Small intestine (tissue), 7 donors: ENCODE results near the gene DSCAML1. TPM values are rescaled to one million over a fixed set of nuclear protein-coding genes. Genes with fewer than 3 reads are reported as not detected.

ENCODE experiments used
- DNase-seq, 2 donors: peaks; one replicate each; pipeline versions ENCODE4 v3.0.0 to v3.0.0-alpha.2; 2013
- FAIRE-seq: peaks from 2 replicates; lab custom pipeline; 2012; peaks lifted over from hg19 to GRCh38; lab: Jason Lieb, UNC
- H3K27ac ChIP-seq, 3 donors: one replicate each; pipeline ENCODE4 v1.5.1; 2013; ENCODE audit warnings: low read length in 2 of 3, mild to moderate bottlenecking in 2 of 3, control low read depth in 1 of 3, inconsistent platforms in 1 of 3, low read depth in 1 of 3, moderate library complexity in 1 of 3
- H3K27me3 ChIP-seq, 3 donors: one replicate each; pipeline ENCODE4 v1.6.1; 2013; ENCODE audit warnings: low read length in 3 of 3, inconsistent platforms in 1 of 3; ENCODE audit not compliant: control insufficient read depth in 3 of 3, insufficient read depth in 3 of 3
- H3K36me3 ChIP-seq, 3 donors: one replicate each; pipeline ENCODE4 v1.6.1; 2013; ENCODE audit warnings: low read length in 3 of 3, inconsistent platforms in 1 of 3, low read depth in 1 of 3, mild to moderate bottlenecking in 1 of 3, moderate library complexity in 1 of 3; ENCODE audit not compliant: control insufficient read depth in 3 of 3, insufficient read depth in 2 of 3
- H3K4me1 ChIP-seq, 3 donors: one replicate each; pipeline ENCODE4 v1.6.1; 2013; ENCODE audit warnings: low read length in 2 of 3, inconsistent platforms in 1 of 3, low read depth in 1 of 3, mild to moderate bottlenecking in 1 of 3, moderate library complexity in 1 of 3; ENCODE audit not compliant: control insufficient read depth in 3 of 3, insufficient read depth in 2 of 3
- H3K4me3 ChIP-seq, 3 donors: one replicate each; pipeline ENCODE4 v1.5.1; 2013; ENCODE audit warnings: low read length in 3 of 3, control low read depth in 1 of 3, inconsistent platforms in 1 of 3, low read depth in 1 of 3, mild to moderate bottlenecking in 1 of 3, moderate library complexity in 1 of 3
- H3K9me3 ChIP-seq, 2 donors: one replicate each; pipeline ENCODE4 v1.6.1; 2013; ENCODE audit warnings: low read depth in 1 of 2, low read length in 1 of 2; ENCODE audit not compliant: control insufficient read depth in 2 of 2, insufficient read depth in 1 of 2
- WGBS, 3 donors: extraction: QIAGEN DNeasy Blood & Tissue Kit; methylation state at CpG; one replicate each; pipeline ENCODE4 v1.1.7; 2013; 5-methylcytosine and 5-hydroxymethylcytosine counted together
- polyA plus RNA-seq, 4 donors: library from polyadenylated mRNA; stranded (reverse) in 3 of 4; unstranded in 1 of 4; fragments of 200-250 nt in 3 of 4; fragments of 120-200 nt in 1 of 4; gene quantifications; one replicate each; pipeline versions ENCODE4 v1.2.1 to v1.2.3, GENCODE V29; 2013
- donor health status: healthy with polysubstance abuse.
- donor health status: control.
- donor health status: control.
- donor health status: Bipolar disorder and iron deficiency.
- donor health status: healthy.

DSCAML1 gene
- polyA plus RNA-seq, 4 donors = under 0.01 to 3.3 (median 0.22) TPM; not detected in 1

- no peak for DNase-seq
- peaks cover 0 to 2% of the 10 kb centered on the region in 2 donors for H3K9me3 ChIP-seq
- no peak overlapping the region for H3K27ac ChIP-seq
- no peaks in the 10 kb centered on the region for H3K27me3 ChIP-seq
- FAIRE-seq = no peak
- H3K36me3 ChIP-seq = no peaks in the 10 kb centered on the region
- H3K4me1 ChIP-seq = no peaks in the 10 kb centered on the region
- no peak overlapping the region for H3K4me3 ChIP-seq
- WGBS, 3 donors = 68 to 81% (median 78%) methylated on average over 4 of the region's 4 CpGs
Measured at GRCh38 chr11:117565709-117566108, 231.3 kb downstream of the DSCAML1 start.

- WGBS, 3 donors = 69 to 80% (median 72%) methylated on average over 4 of the region's 4 CpGs
- FAIRE-seq (no peak), DNase-seq (no peak)
- Histone ChIP-seq H3K27ac (no peak overlapping the region), H3K36me3 (no peaks in the 10 kb centered on the region), H3K27me3 (no peaks in the 10 kb centered on the region), H3K4me3 (no peak overlapping the region), H3K4me1 (no peaks in the 10 kb centered on the region), H3K9me3 (peaks cover 0 to 2% of the 10 kb centered on the region in 2 donors)
Measured at GRCh38 chr11:117564321-117564720, 232.7 kb downstream of the DSCAML1 start.

DNA sequence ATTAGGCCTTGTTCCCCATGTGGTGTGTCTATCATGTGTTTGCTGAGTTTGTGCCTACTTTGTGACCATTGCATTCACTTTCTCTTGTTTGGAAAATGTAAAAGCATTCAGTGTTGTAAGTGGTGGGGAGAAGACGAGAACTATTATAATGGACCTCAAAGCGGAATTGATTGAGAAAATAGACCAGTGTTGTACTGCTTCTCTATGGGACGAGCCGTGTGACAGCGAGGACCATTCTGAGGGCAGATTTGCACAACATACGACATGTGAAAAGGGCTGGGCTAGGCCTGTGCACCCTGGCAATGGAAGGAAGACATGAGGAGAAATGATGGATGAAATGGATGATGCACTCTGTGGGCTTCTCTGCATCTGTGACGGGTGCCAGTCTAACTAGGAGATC, 233.5 kb downstream of the DSCAML1 start:
- H3K4me3 ChIP-seq = no peak overlapping the region
- H3K4me1 ChIP-seq = no peaks in the 10 kb centered on the region
- FAIRE-seq (no peak), DNase-seq (no peak)
- WGBS, 3 donors = 87 to 94% (median 93%) methylated on average over 7 of the region's 7 CpGs
- H3K36me3 ChIP-seq = no peaks in the 10 kb centered on the region
- no peaks in the 10 kb centered on the region for H3K27me3 ChIP-seq
- peaks cover 0 to 2% of the 10 kb centered on the region in 2 donors for H3K9me3 ChIP-seq
- no peak overlapping the region for H3K27ac ChIP-seq

DNA sequence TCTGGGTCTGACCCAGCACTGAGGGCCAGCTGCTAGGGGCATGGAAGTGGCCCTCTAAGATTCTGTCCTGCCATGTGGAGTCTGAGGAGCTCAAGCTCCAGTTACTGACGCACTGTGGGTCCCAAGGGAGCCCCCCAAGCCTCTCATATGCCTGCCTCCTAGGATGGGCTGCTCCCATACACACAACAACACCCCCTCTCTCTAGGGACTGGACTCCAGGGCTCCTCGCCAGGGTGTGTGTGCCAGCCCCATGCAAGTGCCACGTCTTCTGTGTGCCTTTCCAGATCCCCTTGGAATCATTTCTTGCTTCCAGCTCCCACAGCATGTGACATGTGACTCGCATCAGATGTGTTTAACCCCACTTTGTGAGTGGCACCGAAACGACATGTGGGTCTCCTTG, 234.9 kb downstream of the DSCAML1 start:
- Histone ChIP-seq H3K36me3 (no peaks in the 10 kb centered on the region), H3K4me1 (no peaks in the 10 kb centered on the region), H3K4me3 (no peak overlapping the region), H3K27me3 (no peaks in the 10 kb centered on the region), H3K27ac (no peak overlapping the region), H3K9me3 (peaks cover 0 to 2% of the 10 kb centered on the region in 2 donors)
- DNase-seq (no peak), FAIRE-seq (no peak)
- 65 to 74% (median 67%) methylated on average over 6 of the region's 6 CpGs for whole genome bisulfite sequencing, 3 donors

DNA sequence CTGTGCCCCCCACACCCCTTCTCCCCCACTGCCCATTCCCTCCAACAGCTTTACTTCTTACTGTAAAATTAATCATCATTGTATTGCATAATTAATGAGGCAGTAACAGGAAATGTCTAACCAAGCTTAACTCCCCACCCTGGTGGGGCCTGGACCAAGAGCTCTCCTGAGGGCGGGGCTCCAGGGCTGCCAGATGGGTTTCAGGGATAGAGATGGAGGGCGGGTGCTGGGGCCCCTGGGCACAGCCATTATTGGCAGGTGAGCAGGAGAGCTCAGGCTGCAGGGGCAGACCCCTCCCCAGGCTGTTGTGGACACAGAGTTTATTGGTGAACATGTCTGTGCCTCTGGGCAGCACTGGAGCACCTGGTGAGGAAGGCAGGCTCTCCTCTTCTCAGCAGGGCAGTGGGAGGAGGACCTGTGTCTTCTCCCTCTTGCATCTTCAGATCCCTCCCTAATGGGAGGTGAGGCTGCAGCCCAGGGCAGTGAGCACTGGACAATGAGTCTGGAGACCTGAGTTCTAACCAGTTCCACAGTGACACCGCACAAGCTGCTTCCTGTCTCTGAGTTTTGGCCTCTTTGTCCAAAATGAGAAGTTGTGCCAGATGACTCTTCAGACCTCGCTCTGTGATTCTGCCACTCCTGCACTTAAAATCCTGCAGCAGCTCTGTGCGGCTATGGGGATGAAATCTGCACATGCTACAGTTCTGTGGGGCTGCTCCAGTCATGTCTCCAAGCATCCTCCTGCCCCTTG, 236.1 kb downstream of the DSCAML1 start:
- FAIRE-seq = no peak

GRCh38 chr11:117559698-117560097, 237.3 kb downstream of the DSCAML1 start:
- no peak overlapping the region for H3K27ac ChIP-seq
- H3K9me3 ChIP-seq = no peaks in the 10 kb centered on the region
- H3K4me3 ChIP-seq = no peak overlapping the region
- no peak for FAIRE-seq
- no peaks in the 10 kb centered on the region for H3K27me3 ChIP-seq
- no peak for DNase-seq
- WGBS, 3 donors = 70 to 90% (median 83%) methylated on average over 5 of the region's 5 CpGs
- H3K4me1 ChIP-seq = peaks cover 0 to 4% (median 0%) of the 10 kb centered on the region in 3 donors
- no peaks in the 10 kb centered on the region for H3K36me3 ChIP-seq

More for the DNA sequence above, 236.1 kb downstream of the DSCAML1 start:
- no peak for DNase-seq
- Histone ChIP-seq H3K36me3 (no peaks in the 10 kb centered on the region), H3K27me3 (no peaks in the 10 kb centered on the region), H3K4me1 (no peaks in the 10 kb centered on the region), H3K4me3 (no peak overlapping the region), H3K27ac (no peak overlapping the region), H3K9me3 (peaks cover 0 to 2% of the 10 kb centered on the region in 2 donors)
- WGBS, 3 donors = 73 to 79% (median 74%) methylated on average over 5 of the region's 5 CpGs

GRCh38 chr11:117557361-117557760, 239.7 kb downstream of the DSCAML1 start:
- Histone ChIP-seq H3K9me3 (no peaks in the 10 kb centered on the region), H3K36me3 (no peaks in the 10 kb centered on the region), H3K4me3 (no peak overlapping the region), H3K27ac (no peak overlapping the region), H3K27me3 (no peaks in the 10 kb centered on the region), H3K4me1 (peaks cover 0 to 4% (median 0%) of the 10 kb centered on the region in 3 donors)
- DNase-seq = no peak
- WGBS, 3 donors = 64 to 90% (median 65%) methylated on average over 7 of the region's 7 CpGs
- no peak for FAIRE-seq

- Histone ChIP-seq H3K27ac (no peak overlapping the region), H3K4me3 (no peak overlapping the region), H3K4me1 (peaks cover 0 to 4% (median 0%) of the 10 kb centered on the region in 3 donors), H3K9me3 (no peaks in the 10 kb centered on the region), H3K27me3 (no peaks in the 10 kb centered on the region), H3K36me3 (no peaks in the 10 kb centered on the region)
- FAIRE-seq = no peak
- peak; percentile 21 to 41 for DNase-seq
- 17 to 69% (median 40%) methylated on average over 7 of the region's 7 CpGs for WGBS, 3 donors
Measured at GRCh38 chr11:117554601-117555333, 242.2 kb downstream of the DSCAML1 start.
